ENCODE data around the gene TNXB.

The TNXB gene

DNA sequence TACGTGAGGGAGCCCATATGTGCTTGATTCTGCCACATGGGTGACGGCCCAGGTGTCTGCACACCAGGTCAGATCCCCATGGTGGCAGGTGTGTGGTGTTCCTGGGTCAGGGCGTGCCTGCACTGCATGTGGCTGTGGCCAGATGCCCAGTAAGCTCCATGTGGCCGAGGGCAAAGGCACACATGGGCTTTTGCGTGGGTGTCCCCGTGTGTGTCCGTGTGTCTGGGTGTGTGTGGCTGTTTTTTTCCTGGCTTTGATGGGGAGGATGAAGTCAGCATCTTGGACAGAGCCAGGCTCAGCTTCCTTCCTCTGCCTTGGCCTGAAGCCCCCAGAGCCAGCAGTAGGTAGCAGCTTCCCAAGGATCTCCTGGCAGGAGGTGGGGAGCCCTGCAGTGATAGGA, 1.5 kb upstream of the TNXB start:
- Histone ChIP-seq H3K4me2 (ENCODE audit: low read depth, low read length, poor library complexity, severe bottlenecking) (no peak overlapping the region), H3K27me3 (ENCODE audit: insufficient read depth, low read length, poor library complexity, severe bottlenecking) (no peaks in the 10 kb centered on the region), H3K9ac (ENCODE audit: low read depth, low read length, poor library complexity, severe bottlenecking) (no peak overlapping the region), H3K4me1 (ENCODE audit: insufficient read depth, low read length, poor library complexity, severe bottlenecking) (no peaks in the 10 kb centered on the region), H3K9me2 (replicated peaks; ENCODE audit: low read depth, low read length) (no peaks in the 10 kb centered on the region), H2AFZ (ENCODE audit: low read length) (no peak overlapping the region), H4K20me1 (ENCODE audit: insufficient read depth, low read length, poor library complexity, severe bottlenecking) (no peaks in the 10 kb centered on the region), H3K79me2 (ENCODE audit: insufficient read depth, low read length) (no peaks in the 10 kb centered on the region), H3K4me3 (ENCODE audit: low read length, poor library complexity, severe bottlenecking) (no peak overlapping the region), H3K36me3 (ENCODE audit: insufficient read depth, low read length) (peaks cover 2% of the 10 kb centered on the region; the same call in 1 of the 2 replicates), H3F3A (ENCODE audit: low read depth) (no peaks in the 10 kb centered on the region), H3K9me3 (ENCODE audit: insufficient read depth, low read depth, low read length) (no peaks in the 10 kb centered on the region)
- TF ChIP-seq, protein P1, sequence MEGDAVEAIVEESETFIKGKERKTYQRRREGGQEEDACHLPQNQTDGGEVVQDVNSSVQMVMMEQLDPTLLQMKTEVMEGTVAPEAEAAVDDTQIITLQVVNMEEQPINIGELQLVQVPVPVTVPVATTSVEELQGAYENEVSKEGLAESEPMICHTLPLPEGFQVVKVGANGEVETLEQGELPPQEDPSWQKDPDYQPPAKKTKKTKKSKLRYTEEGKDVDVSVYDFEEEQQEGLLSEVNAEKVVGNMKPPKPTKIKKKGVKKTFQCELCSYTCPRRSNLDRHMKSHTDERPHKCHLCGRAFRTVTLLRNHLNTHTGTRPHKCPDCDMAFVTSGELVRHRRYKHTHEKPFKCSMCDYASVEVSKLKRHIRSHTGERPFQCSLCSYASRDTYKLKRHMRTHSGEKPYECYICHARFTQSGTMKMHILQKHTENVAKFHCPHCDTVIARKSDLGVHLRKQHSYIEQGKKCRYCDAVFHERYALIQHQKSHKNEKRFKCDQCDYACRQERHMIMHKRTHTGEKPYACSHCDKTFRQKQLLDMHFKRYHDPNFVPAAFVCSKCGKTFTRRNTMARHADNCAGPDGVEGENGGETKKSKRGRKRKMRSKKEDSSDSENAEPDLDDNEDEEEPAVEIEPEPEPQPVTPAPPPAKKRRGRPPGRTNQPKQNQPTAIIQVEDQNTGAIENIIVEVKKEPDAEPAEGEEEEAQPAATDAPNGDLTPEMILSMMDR (conservative IDR thresholded peaks at IDR 0.05; ENCODE audit: low read length): no peak

DNA sequence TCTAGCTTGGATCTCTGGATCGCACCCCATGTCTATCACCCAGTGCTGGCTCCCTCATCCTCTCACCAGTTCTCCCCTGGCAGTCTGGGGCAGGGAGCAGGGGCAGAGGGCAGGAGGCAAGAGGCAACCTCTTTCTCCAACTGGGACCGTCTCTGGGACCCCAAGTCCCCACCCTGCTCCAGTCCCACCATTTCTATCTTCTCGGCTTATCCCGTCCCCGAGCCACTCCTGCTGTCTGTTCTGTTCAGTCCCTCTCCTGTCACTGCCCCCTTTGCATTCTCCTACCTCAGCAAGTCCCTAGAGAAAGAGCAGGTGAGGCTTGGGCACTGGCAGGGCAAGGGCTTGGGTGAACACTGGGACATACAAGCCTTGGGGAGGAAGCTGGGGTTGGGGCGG, 625 bp upstream of the TNXB start:
- H3K9me3 ChIP-seq (ENCODE audit: insufficient read depth, low read depth, low read length): no peaks in the 10 kb centered on the region
- TF ChIP-seq EZH2phosphoT487 (IDR thresholded peaks at IDR 0.05; ENCODE audit: borderline replicate concordance): no peak
- TF ChIP-seq, protein P1 (conservative IDR thresholded peaks at IDR 0.05; ENCODE audit: low read length): no peak
- H3K79me2 ChIP-seq (ENCODE audit: insufficient read depth, low read length): no peaks in the 10 kb centered on the region
- H2AFZ ChIP-seq (ENCODE audit: low read length): no peak overlapping the region
- H3K36me3 ChIP-seq (ENCODE audit: insufficient read depth, low read length): no peaks in the 10 kb centered on the region
- H3F3A ChIP-seq (ENCODE audit: low read depth): no peaks in the 10 kb centered on the region
- no peak overlapping the region for H3K4me3 ChIP-seq (ENCODE audit: low read length, poor library complexity, severe bottlenecking)
- no peaks in the 10 kb centered on the region for H3K27me3 ChIP-seq (ENCODE audit: insufficient read depth, low read length, poor library complexity, severe bottlenecking)
- H4K20me1 ChIP-seq (ENCODE audit: insufficient read depth, low read length, poor library complexity, severe bottlenecking): no peaks in the 10 kb centered on the region
- H3K4me1 ChIP-seq (ENCODE audit: insufficient read depth, low read length, poor library complexity, severe bottlenecking): no peaks in the 10 kb centered on the region
- H3K4me2 ChIP-seq (ENCODE audit: low read depth, low read length, poor library complexity, severe bottlenecking): no peak overlapping the region
- no peaks in the 10 kb centered on the region for H3K9me2 ChIP-seq (replicated peaks; ENCODE audit: low read depth, low read length)
- H3K9ac ChIP-seq (ENCODE audit: low read depth, low read length, poor library complexity, severe bottlenecking): no peak overlapping the region

DNA sequence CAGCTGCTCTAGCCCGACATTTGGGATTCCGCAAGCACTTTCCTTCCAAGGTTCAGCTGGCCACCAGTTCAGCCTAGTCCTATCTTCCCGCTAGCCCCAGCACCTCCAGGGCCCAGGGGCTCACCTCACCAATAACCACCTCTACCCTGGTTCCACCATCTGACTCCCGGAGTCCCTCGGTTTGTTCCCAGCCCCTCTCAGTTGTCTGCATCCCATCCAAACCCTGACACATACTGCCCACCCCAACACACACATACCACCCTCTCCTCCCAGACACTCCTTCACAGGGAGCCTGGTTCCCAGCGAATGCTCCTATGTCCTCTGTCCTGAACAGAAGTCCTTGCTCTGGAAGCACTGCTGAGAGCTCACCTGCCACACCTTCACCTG, 418 bp downstream of the TNXB start:
- H4K20me1 ChIP-seq (ENCODE audit: insufficient read depth, low read length, poor library complexity, severe bottlenecking): no peaks in the 10 kb centered on the region
- TF ChIP-seq EZH2phosphoT487 (IDR thresholded peaks at IDR 0.05; ENCODE audit: borderline replicate concordance): no peak
- TF ChIP-seq, protein P1 (conservative IDR thresholded peaks at IDR 0.05; ENCODE audit: low read length): no peak
- H3K4me1 ChIP-seq (ENCODE audit: insufficient read depth, low read length, poor library complexity, severe bottlenecking): no peaks in the 10 kb centered on the region
- no peak overlapping the region for H3K4me2 ChIP-seq (ENCODE audit: low read depth, low read length, poor library complexity, severe bottlenecking)
- no peaks in the 10 kb centered on the region for H3K79me2 ChIP-seq (ENCODE audit: insufficient read depth, low read length)
- H3K4me3 ChIP-seq (ENCODE audit: low read length, poor library complexity, severe bottlenecking): no peak overlapping the region
- no peak overlapping the region for H2AFZ ChIP-seq (ENCODE audit: low read length)
- H3K9me2 ChIP-seq (replicated peaks; ENCODE audit: low read depth, low read length): no peaks in the 10 kb centered on the region
- H3K36me3 ChIP-seq (ENCODE audit: insufficient read depth, low read length): no peaks in the 10 kb centered on the region
- no peaks in the 10 kb centered on the region for H3K27me3 ChIP-seq (ENCODE audit: insufficient read depth, low read length, poor library complexity, severe bottlenecking)
- no peak overlapping the region for H3K9ac ChIP-seq (ENCODE audit: low read depth, low read length, poor library complexity, severe bottlenecking)
- H3F3A ChIP-seq (ENCODE audit: low read depth): no peaks in the 10 kb centered on the region
- H3K9me3 ChIP-seq (ENCODE audit: insufficient read depth, low read depth, low read length): no peaks in the 10 kb centered on the region
